Kidney (tissue), 14 donors: ENCODE data around the gene PHLDA1. TPM values are rescaled to one million over a fixed set of nuclear protein-coding genes. Genes with fewer than 3 reads are reported as not detected.
A peak's percentile ranks its signal among the peaks of the same experiment; 100 is the strongest.
"Not testable (repeated sequence)": the region's sequence is repeated elsewhere in the genome, so short reads cannot be mapped to it uniquely, and the experiment has no call there.

Source experiments
- DNase-seq, 5 donors: peaks; one replicate each; pipeline ENCODE4 v3.0.0-alpha.2; 2013 to 2020
- FAIRE-seq: peaks from 2 replicates; lab custom pipeline; 2012; peaks lifted over from hg19 to GRCh38; lab: Jason Lieb, UNC
- H3K27ac ChIP-seq, 2 donors: one replicate each; pipeline ENCODE4 v1.7.0; 2013; ENCODE audit warnings: low read depth in 2 of 2, low read length in 2 of 2, inconsistent platforms in 1 of 2
- H3K27me3 ChIP-seq: one replicate; pipeline ENCODE4 v1.7.1; 2013; ENCODE audit warnings: low read length, inconsistent platforms; ENCODE audit not compliant: control insufficient read depth, insufficient read depth
- H3K36me3 ChIP-seq, 3 donors: one replicate each; pipeline versions ENCODE4 v1.7.0 to v1.7.1; 2013; ENCODE audit warnings: low read length in 3 of 3, control low read depth in 1 of 3, inconsistent platforms in 1 of 3; ENCODE audit not compliant: insufficient read depth in 3 of 3, control insufficient read depth in 2 of 3
- H3K4me1 ChIP-seq, 3 donors: one replicate each; pipeline versions ENCODE4 v1.7.0 to v1.7.1; 2013; ENCODE audit warnings: low read length in 3 of 3, inconsistent platforms in 1 of 3, low read depth in 1 of 3; ENCODE audit not compliant: control insufficient read depth in 2 of 3, insufficient read depth in 2 of 3
- H3K4me3 ChIP-seq, 3 donors: one replicate each; pipeline versions ENCODE4 v1.7.0 to v1.8.1; 2013; ENCODE audit warnings: low read length in 3 of 3, control low read depth in 1 of 3, inconsistent platforms in 1 of 3
- H3K9ac ChIP-seq, 3 donors: one replicate each; pipeline versions ENCODE4 v1.7.0 to v1.7.1; 2013; ENCODE audit warnings: low read length in 3 of 3, control low read depth in 1 of 3, inconsistent platforms in 1 of 3
- H3K9me3 ChIP-seq, 3 donors: one replicate each; pipeline versions ENCODE4 v1.7.0 to v1.7.1; 2013; ENCODE audit warnings: low read length in 3 of 3, control low read depth in 1 of 3, inconsistent platforms in 1 of 3; ENCODE audit not compliant: control insufficient read depth in 2 of 3, insufficient read depth in 1 of 3
- intact Hi-C: fragments of 100-400 bp; cut with DNase I; formaldehyde crosslinking; loops from one replicate; pipeline ENCODE4 v1.11.1; 2022
- polyA plus RNA-seq: library from polyadenylated mRNA; stranded (reverse); fragments of 350-450 nt; fragmentation: Illumina TruSeq; extraction: RNeasy Lipid Tissue Mini Kit (QIAGEN cat#74804); gene quantifications from one replicate; pipeline ENCODE4 v1.2.3, GENCODE V29; 2014; ENCODE audit warnings: low read depth, low replicate concordance; ENCODE audit not compliant: insufficient read depth
- total RNA-seq: library from RNA; stranded (reverse); fragmentation: NEBNext Ultra II Directional; extraction: Animal tissue kit (Norgen Biotek cat#: 25700); gene quantifications from one replicate; pipeline ENCODE4 v1.2.1, GENCODE V29; 2021
- TF ChIP-seq, protein P1 (sequence below): IDR thresholded peaks from 3 replicates; pipeline ENCODE4 v1.5.1; 2012; ENCODE audit warnings: mild to moderate bottlenecking, moderate library complexity, borderline replicate concordance; ENCODE audit not compliant: insufficient read depth; ENCODE audit errors: extremely low read depth
- donor health status: control.
- donor health status: control.
- donor health status: control.
- donor health status: control.
- donor health status: control.
- donor health status: DM: yes; HTN: yes; CAD: no.
- donor health status: Normal renal cell carcinoma (clear cell type).

Gene PHLDA1
- total and polyA plus RNA-seq, 2 donors from 2014 or later = 9.5 to 15.3 TPM

DNA sequence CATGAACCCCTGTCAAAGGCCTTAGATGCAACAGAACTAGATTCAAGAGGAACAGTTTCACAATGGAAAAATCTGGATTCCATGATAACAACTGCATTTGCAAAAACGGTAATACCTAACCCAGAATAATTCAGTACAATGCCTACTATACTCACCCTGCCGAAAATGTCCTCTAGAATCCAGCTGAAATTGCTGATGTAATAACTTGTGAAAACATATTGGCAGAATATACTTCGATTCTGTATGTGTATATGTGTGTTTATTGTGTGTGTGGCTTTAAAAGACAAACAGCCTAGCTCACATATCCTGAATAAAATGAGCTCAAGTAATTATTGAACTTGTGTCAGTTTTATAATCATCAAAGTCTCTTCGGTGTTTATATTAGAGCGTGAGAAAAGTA is 46.0 kb downstream of the PHLDA1 start:
- peaks cover 0 to 5% (median 3%) of the 10 kb centered on the region in 3 donors for H3K4me1 ChIP-seq
- no peaks in the 10 kb centered on the region for H3K9me3 ChIP-seq
- FAIRE-seq = no peak
- TF ChIP-seq, protein P1, sequence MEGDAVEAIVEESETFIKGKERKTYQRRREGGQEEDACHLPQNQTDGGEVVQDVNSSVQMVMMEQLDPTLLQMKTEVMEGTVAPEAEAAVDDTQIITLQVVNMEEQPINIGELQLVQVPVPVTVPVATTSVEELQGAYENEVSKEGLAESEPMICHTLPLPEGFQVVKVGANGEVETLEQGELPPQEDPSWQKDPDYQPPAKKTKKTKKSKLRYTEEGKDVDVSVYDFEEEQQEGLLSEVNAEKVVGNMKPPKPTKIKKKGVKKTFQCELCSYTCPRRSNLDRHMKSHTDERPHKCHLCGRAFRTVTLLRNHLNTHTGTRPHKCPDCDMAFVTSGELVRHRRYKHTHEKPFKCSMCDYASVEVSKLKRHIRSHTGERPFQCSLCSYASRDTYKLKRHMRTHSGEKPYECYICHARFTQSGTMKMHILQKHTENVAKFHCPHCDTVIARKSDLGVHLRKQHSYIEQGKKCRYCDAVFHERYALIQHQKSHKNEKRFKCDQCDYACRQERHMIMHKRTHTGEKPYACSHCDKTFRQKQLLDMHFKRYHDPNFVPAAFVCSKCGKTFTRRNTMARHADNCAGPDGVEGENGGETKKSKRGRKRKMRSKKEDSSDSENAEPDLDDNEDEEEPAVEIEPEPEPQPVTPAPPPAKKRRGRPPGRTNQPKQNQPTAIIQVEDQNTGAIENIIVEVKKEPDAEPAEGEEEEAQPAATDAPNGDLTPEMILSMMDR = no peak
- no peak overlapping the region for H3K4me3 ChIP-seq
- H3K27me3 ChIP-seq = no peaks in the 10 kb centered on the region
- no peak overlapping the region for H3K9ac ChIP-seq
- no peaks in the 10 kb centered on the region for H3K36me3 ChIP-seq
- intact Hi-C loops = no loop called here
- no peak for DNase-seq
- H3K27ac ChIP-seq = no peak overlapping the region

DNA sequence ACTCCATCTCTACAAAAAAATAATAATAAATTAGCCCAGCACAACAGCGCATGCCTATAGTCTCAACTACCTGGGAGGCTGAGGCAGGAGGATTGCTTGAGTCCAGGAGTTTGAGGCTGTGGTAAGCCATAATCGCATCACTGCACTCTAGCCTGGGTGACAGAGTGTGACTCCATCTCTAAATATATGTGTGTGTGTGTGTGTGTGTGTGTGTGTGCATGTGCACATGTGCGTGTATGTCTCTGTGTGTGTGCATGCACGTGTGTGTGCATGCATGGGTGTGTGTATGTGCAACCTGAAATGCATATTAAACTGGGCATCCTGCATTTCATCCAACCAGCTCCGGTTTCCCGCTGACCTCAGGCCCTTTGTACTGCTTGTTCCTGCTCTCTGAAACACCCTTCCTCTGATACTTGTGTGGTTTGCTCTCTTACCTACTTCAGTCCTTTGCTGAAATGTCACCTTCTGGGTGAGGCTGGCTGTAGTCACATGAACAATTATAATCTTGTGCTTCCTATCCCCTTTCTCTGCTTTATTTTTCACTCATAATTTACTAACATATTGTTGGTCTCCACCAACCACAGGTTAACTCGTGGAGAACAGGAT is 46.9 kb downstream of the PHLDA1 start:
- intact Hi-C loops = no loop called here
- no peak overlapping the region for H3K4me3 ChIP-seq
- peaks cover 0 to 5% (median 3%) of the 10 kb centered on the region in 3 donors for H3K4me1 ChIP-seq
- H3K27me3 ChIP-seq = no peaks in the 10 kb centered on the region
- no peak overlapping the region for H3K27ac ChIP-seq
- H3K9ac ChIP-seq = no peak overlapping the region
- no peak for FAIRE-seq
- H3K36me3 ChIP-seq = no peaks in the 10 kb centered on the region
- no peak for DNase-seq
- H3K9me3 ChIP-seq = no peaks in the 10 kb centered on the region
- TF ChIP-seq, protein P1 = no peak

DNA sequence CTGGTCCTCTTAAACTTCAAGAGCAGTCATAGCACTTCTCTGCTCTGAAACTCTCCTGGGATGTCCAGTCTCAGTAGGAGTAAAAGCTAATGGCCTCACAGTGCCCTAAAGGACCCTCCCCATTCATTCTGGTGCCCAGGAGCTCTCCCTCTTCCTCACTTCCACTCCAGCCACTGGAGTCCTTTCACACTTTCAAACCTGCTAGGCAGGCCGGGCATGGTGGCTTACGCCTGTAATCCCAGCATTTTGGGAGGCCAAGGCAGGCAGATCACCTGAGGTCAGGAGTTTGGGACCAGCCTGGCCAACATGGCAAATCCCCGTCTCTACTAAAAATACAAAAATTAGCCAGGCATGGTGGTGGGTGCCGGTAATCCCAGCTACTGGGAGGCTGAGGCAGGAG is 47.7 kb downstream of the PHLDA1 start:
- not testable (repeated sequence) for H3K9ac ChIP-seq, H3K4me3 ChIP-seq
- peaks cover 3 to 11% (median 4%) of the 10 kb centered on the region in 3 donors for H3K4me1 ChIP-seq

DNA sequence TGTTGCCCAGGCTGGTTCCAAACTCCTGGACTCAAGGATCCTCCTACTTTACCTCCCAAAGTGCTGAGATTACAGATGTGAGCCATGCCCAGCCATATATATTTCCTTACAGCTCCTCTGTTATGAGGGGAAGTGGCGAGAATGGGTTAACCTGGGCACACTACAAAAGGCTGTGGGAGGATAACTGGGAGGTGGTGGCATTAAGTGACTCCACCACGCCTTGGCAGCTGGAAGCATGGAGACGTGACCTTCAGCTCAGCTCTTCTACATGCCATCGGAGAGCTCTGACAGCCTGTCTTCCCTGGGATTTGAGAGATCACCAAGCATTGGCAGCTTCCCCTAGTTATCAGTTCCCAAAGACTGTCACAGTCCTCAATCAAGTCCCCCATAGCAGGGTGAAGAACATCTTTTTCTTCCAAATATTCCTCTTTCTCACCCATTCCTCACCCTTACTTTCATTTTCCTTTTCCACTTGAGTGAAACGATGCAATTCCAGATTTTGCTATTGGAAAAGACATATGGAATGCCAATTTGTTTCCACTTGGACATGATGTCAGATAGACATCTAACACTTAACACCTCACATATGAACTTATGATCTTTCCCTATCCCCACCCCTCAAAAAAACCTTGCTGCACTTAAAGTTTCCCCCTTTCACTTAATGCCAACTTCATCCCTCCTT is 48.5 kb downstream of the PHLDA1 start:
- no peaks in the 10 kb centered on the region for H3K36me3 ChIP-seq
- H3K27me3 ChIP-seq = no peaks in the 10 kb centered on the region
- intact Hi-C loops = no loop called here
- no peak for FAIRE-seq
- H3K4me1 ChIP-seq = peaks cover 6 to 19% (median 12%) of the 10 kb centered on the region in 3 donors
- no peaks in the 10 kb centered on the region for H3K9me3 ChIP-seq
- H3K27ac ChIP-seq = peak overlapping the region in 1 of 2 donors; percentile 24
- TF ChIP-seq, protein P1 = no peak
- H3K9ac ChIP-seq = peak overlapping the region in 1 of 3 donors; percentile 47
- peak in 1 of 5 donors; percentile 24 for DNase-seq
- H3K4me3 ChIP-seq = peak overlapping the region in 2 of 3 donors; percentile 67 to 70

More for the DNA sequence above, 47.7 kb downstream of the PHLDA1 start:
- H3K27ac ChIP-seq, FAIRE-seq, intact Hi-C loops, H3K27me3 ChIP-seq, DNase-seq, H3K36me3 ChIP-seq, H3K9me3 ChIP-seq: not testable (repeated sequence)
